ENCODE results near the gene PKN1. TPM values are rescaled to one million over a fixed set of nuclear protein-coding genes. Genes with fewer than 3 reads are reported as not detected.
"Not testable (repeated sequence)": the region's sequence is repeated elsewhere in the genome, so short reads cannot be mapped to it uniquely, and the experiment has no call there.

Gene PKN1
- total RNA-seq, 4 donors from 2014 or later, result 73.9 to 150 (median 118) TPM

DNA sequence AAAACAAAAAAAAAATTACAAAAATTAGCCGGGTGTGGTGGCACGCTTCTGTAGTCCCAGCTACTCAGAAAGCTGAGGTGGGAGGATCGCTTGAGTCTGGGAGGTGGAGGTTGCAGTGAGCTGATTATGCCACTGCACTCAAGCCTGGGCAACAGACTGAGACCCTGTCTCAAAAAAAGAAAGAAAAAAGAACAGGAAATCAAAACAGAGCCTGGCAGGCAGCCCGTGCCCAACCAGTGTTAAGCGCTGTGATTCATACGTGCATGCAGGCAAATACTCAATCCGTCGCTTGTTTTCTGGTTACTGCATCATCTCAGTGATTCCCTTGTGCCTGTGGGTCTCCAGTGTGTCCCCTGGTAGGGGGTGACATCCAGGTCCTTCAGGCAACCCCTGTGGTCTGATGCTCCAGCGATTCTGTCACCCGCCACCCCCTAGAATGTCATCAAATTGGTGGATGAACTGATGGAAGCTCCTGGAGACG, 32.1 kb upstream of the PKN1 start:
- Histone ChIP-seq H3K4me3 (no peak overlapping the region), H3K4me1 (peaks cover 0 to 5% (median 0%) of the 10 kb centered on the region in 4 donors), H3K27me3 (no peaks in the 10 kb centered on the region), H3K36me3 (peaks cover 0 to 82% (median 13%) of the 10 kb centered on the region in 3 donors), H3K27ac (no peak overlapping the region), H3K9me3 (no peaks in the 10 kb centered on the region)
- WGBS, 2 donors, result 80 to 81% methylated on average over 11 of the region's 11 CpGs
- DNase-seq (ENCODE audit: low spot score in 2 of 2), result no peak
- TF ChIP-seq, protein P1, sequence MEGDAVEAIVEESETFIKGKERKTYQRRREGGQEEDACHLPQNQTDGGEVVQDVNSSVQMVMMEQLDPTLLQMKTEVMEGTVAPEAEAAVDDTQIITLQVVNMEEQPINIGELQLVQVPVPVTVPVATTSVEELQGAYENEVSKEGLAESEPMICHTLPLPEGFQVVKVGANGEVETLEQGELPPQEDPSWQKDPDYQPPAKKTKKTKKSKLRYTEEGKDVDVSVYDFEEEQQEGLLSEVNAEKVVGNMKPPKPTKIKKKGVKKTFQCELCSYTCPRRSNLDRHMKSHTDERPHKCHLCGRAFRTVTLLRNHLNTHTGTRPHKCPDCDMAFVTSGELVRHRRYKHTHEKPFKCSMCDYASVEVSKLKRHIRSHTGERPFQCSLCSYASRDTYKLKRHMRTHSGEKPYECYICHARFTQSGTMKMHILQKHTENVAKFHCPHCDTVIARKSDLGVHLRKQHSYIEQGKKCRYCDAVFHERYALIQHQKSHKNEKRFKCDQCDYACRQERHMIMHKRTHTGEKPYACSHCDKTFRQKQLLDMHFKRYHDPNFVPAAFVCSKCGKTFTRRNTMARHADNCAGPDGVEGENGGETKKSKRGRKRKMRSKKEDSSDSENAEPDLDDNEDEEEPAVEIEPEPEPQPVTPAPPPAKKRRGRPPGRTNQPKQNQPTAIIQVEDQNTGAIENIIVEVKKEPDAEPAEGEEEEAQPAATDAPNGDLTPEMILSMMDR (IDR thresholded peaks at IDR 0.05), result no peak
- TF ChIP-seq POLR2A (IDR thresholded peaks at IDR 0.05) (no peak), EP300 (IDR thresholded peaks at IDR 0.05) (no peak)

DNA sequence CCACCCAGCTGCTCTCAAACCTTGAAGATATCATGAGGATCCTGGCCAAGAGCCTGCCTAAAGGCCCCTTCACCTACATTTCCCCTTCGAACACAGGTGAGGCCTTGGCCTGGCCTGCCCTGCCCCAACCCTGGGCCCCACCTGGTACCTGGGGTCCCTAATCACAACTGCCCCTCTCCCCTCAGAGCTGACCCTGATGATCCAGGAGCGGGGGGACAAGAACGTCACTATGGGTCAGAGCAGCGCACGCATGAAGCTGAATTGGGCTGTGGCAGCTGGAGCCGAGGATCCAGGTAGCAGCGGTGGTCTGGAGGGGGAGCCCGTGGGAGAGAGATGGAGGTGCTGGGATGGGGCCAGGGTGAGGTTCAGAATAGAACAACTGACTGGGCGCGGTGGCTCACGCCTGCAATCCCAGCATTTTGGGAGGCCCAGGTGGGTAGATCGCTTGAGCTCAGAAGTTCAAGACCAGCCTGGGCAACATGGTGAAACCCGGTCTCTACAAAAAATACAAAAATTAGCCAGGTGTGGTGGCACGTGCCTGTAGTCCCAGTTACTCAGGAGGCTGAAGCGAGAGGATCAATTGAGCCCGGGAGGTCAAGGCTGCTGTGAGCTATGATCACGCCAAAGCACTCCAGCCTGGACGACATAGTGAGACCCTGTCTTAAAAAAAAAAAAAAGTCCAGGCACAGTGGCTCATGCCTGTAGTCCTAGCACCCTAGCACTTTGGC, 31.5 kb upstream of the PKN1 start:
- no peak overlapping the region for H3K27ac ChIP-seq
- DNase-seq (ENCODE audit: low spot score in 2 of 2), result no peak

DNA sequence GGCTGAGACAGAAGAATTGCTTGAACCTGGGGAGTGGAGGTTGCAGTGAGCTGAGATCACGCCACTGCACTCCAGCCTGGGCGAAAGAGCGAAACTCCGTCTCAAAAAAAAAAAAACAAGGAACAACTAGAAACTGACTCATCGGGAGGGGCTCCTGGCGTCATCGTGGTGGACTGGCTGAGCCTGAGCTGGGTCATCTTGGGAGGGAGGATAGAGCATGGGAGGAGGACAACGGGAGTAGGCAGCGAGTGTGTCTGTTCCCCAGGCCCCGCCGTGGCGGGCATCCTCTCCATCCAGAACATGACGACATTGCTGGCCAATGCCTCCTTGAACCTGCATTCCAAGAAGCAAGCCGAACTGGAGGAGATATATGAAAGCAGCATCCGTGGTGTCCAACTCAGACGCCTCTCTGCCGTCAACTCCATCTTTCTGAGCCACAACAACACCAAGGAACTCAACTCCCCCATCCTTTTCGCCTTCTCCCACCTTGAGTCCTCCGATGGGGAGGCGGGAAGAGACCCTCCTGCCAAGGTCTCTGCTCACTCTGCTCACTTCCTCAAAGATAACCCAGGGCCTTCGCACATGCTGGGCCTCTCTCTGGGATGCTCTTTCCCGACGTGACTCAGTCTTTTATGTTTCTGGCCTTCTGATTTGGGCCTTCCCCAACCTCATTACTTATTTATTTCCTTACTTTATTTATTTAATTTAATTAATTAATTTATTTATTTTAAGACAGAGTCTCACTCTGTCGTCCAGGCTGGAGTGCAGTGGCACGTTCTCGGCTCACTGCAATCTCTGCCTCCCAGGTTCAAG, 30.6 kb upstream of the PKN1 start:
- Histone ChIP-seq H3K27me3 (no peaks in the 10 kb centered on the region), H3K27ac (peak overlapping the region in 1 of 4 donors; percentile 33), H3K4me3 (no peak overlapping the region), H3K9me3 (no peaks in the 10 kb centered on the region), H3K36me3 (peaks cover 0 to 87% (median 13%) of the 10 kb centered on the region in 3 donors), H3K4me1 (peaks cover 0 to 16% (median 6%) of the 10 kb centered on the region in 4 donors)
- TF ChIP-seq POLR2A (IDR thresholded peaks at IDR 0.05) (no peak), EP300 (IDR thresholded peaks at IDR 0.05) (no peak)
- TF ChIP-seq, protein P1 (IDR thresholded peaks at IDR 0.05), result no peak
- 69 to 79% methylated on average over 26 of the region's 26 CpGs for WGBS, 2 donors
- DNase-seq (ENCODE audit: low spot score in 2 of 2), result no peak

More for the DNA sequence above, 31.5 kb upstream of the PKN1 start:
- 95 to 96% methylated on average over 18 of the region's 18 CpGs for WGBS, 2 donors
- H3K27me3 ChIP-seq, result no peaks in the 10 kb centered on the region
- no peak overlapping the region for H3K4me3 ChIP-seq
- peaks cover 0 to 11% (median 5%) of the 10 kb centered on the region in 4 donors for H3K4me1 ChIP-seq
- TF ChIP-seq POLR2A (IDR thresholded peaks at IDR 0.05), result no peak
- TF ChIP-seq, protein P1 (IDR thresholded peaks at IDR 0.05), result no peak
- no peak for TF ChIP-seq EP300 (IDR thresholded peaks at IDR 0.05)
- H3K9me3 ChIP-seq, result no peaks in the 10 kb centered on the region
- H3K36me3 ChIP-seq, result peaks cover 0 to 79% (median 13%) of the 10 kb centered on the region in 3 donors

DNA sequence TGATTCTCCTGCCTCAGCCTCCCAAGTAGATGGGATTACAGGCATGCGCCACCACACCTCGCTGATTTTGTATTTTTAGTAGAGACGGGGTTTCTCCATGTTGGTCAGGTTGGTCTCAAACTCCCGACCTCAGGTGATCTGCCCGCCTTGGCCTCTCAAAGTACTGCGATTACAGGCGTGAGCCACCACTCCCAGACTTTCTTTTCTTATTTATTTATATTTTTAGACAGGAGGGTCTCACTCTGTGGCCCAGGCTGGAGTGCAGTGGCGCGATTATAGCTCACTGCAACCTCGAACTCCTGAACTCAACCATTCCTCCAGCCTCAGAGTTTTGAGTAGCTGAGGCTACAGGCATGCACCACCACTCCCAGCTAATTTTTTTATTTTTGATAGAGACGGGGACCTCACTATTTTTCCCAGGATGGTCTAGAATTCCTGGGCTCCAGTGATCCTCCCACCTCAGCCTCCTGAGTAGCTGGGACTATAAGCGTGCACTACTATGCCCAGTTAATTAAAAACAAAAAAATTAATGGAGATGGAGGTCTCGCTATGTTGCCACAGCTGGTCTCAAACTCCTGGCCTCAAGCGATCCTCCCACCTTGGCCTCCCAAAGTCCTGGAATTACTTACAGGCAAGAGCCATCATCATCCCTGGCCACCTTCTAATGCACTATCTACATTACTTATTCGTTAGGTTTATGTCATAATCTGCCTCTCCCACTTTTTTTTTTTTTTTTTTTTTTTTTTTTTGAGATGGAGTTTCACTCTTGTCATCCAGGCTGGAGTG, 29.8 kb upstream of the PKN1 start:
- H3K36me3 ChIP-seq, result peaks cover 2 to 91% (median 16%) of the 10 kb centered on the region in 3 donors
- 95 to 97% methylated on average over 15 of the region's 15 CpGs for WGBS, 2 donors
- not testable (repeated sequence) for H3K27ac ChIP-seq

DNA sequence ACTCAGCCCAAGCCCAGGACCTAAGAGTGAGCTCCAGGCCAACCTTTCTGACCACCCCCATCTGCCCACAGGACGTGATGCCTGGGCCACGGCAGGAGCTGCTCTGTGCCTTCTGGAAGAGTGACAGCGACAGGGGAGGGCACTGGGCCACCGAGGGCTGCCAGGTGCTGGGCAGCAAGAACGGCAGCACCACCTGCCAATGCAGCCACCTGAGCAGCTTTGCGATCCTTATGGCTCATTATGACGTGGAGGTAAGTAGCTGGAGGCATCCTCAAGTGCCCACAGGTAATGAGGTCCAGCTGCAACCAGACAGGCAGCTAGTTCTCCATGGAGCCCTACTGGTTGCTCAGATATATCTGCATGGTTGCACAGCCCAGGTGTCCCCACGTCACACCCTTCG, 28.8 kb upstream of the PKN1 start:
- Histone ChIP-seq H3K27ac (no peak overlapping the region), H3K9me3 (no peaks in the 10 kb centered on the region), H3K36me3 (peaks cover 5 to 95% (median 25%) of the 10 kb centered on the region in 3 donors), H3K4me1 (peaks cover 0 to 16% (median 6%) of the 10 kb centered on the region in 4 donors), H3K27me3 (no peaks in the 10 kb centered on the region), H3K4me3 (no peak overlapping the region)
- TF ChIP-seq, protein P1 (IDR thresholded peaks at IDR 0.05), result no peak
- TF ChIP-seq POLR2A (IDR thresholded peaks at IDR 0.05), result no peak
- TF ChIP-seq EP300 (IDR thresholded peaks at IDR 0.05), result no peak
- no peak for DNase-seq (ENCODE audit: low spot score in 2 of 2)
- WGBS, 2 donors, result 84 to 93% methylated on average over 6 to 7 of the region's 9 CpGs

More for the DNA sequence above, 29.8 kb upstream of the PKN1 start:
- not testable (repeated sequence) for H3K4me3 ChIP-seq; H3K27me3 ChIP-seq; H3K9me3 ChIP-seq; DNase-seq (ENCODE audit: low spot score in 2 of 2)
- peaks cover 0 to 16% (median 6%) of the 10 kb centered on the region in 4 donors for H3K4me1 ChIP-seq

Measured in tibial nerve (tissue), 4 donors.